NCI-H345 treated with DMSO at 0.1 percent for 48 hours (cell line): ENCODE measurements around the gene ZBTB7C.

Source experiments
- DNase-seq: peaks from one replicate; lab custom pipeline; 2025; ENCODE audit not compliant: unreplicated experiment; lab: John Stamatoyannopoulos, UW

Gene ZBTB7C

GRCh38 chr18:48326901-48327675 is 82.1 kb downstream of the ZBTB7C start:
- no peak for DNase-seq

- DNase-seq, result no peak
Measured at GRCh38 chr18:48325115-48325665, 84.0 kb downstream of the ZBTB7C start.

- DNase-seq, result no peak
Measured at GRCh38 chr18:48324651-48325050, 84.5 kb downstream of the ZBTB7C start.

- DNase-seq, result no peak
Measured at GRCh38 chr18:48323151-48323550, 86.0 kb downstream of the ZBTB7C start.

GRCh38 chr18:48321536-48321935 is 87.6 kb downstream of the ZBTB7C start:
- DNase-seq, result no peak

GRCh38 chr18:48321121-48321520 is 88.1 kb downstream of the ZBTB7C start:
- DNase-seq, result no peak

GRCh38 chr18:48320639-48320945 is 88.6 kb downstream of the ZBTB7C start:
- DNase-seq, result no peak

GRCh38 chr18:48319801-48320638 is 89.2 kb downstream of the ZBTB7C start:
- peak; percentile 85 for DNase-seq

GRCh38 chr18:48318436-48318835 is 90.7 kb downstream of the ZBTB7C start:
- peak; percentile 48 for DNase-seq

- no peak for DNase-seq
Measured at GRCh38 chr18:48317781-48318381, 91.3 kb downstream of the ZBTB7C start.

- no peak for DNase-seq
Measured at GRCh38 chr18:48316177-48316576, 93.0 kb downstream of the ZBTB7C start.

GRCh38 chr18:48314690-48315089 is 94.5 kb downstream of the ZBTB7C start:
- DNase-seq, result peak; percentile 88

- DNase-seq, result no peak
Measured at GRCh38 chr18:48313792-48314191, 95.4 kb downstream of the ZBTB7C start.

GRCh38 chr18:48312066-48312465 is 97.1 kb downstream of the ZBTB7C start:
- no peak for DNase-seq

- no peak for DNase-seq
Measured at GRCh38 chr18:48310999-48311398, 98.2 kb downstream of the ZBTB7C start.

- no peak for DNase-seq
Measured at GRCh38 chr18:48310353-48310752, 98.8 kb downstream of the ZBTB7C start.

- DNase-seq, result no peak
Measured at GRCh38 chr18:48308755-48309575, 100.2 kb downstream of the ZBTB7C start.

GRCh38 chr18:48308027-48308635 is 101.1 kb downstream of the ZBTB7C start:
- no peak for DNase-seq

- DNase-seq, result no peak
Measured at GRCh38 chr18:48306838-48307237, 102.3 kb downstream of the ZBTB7C start.

GRCh38 chr18:48304906-48305693 is 104.1 kb downstream of the ZBTB7C start:
- no peak for DNase-seq
